ENCODE data around the gene NIPBL. TPM values are rescaled to one million over a fixed set of nuclear protein-coding genes. Genes with fewer than 3 reads are reported as not detected.

NIPBL gene
- total RNA-seq, 1 experiment from 2014 or later, result 11.7 TPM

DNA sequence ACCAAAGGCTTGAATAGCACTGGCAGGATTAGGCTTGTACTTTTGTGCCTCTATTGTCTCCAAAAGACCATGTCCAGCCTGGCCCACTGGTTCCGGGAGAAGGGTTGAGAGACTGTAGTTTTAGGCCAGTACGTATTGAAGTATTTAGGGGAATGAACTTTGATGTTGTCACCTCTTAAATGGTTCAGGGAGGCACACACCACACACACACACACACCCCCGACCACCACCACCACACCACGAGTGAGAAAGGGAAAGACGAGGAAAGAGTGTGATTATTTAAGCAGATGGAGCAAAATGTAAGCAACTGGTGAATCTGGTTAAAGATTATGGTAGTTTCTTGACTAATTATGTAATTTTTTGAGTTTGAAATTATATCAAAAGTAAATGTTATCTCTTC lies 61.6 kb downstream of the NIPBL start:
- Histone ChIP-seq H3K36me3 (replicated peaks; ENCODE audit: control insufficient read depth, insufficient read depth, low read length) (no peaks in the 10 kb centered on the region), H3K4me3 (ENCODE audit: insufficient read depth, low read depth, low read length) (no peak overlapping the region), H3K27me3 (ENCODE audit: control insufficient read depth, insufficient read depth, low read length) (no peaks in the 10 kb centered on the region)
- no peak for DNase-seq

DNA sequence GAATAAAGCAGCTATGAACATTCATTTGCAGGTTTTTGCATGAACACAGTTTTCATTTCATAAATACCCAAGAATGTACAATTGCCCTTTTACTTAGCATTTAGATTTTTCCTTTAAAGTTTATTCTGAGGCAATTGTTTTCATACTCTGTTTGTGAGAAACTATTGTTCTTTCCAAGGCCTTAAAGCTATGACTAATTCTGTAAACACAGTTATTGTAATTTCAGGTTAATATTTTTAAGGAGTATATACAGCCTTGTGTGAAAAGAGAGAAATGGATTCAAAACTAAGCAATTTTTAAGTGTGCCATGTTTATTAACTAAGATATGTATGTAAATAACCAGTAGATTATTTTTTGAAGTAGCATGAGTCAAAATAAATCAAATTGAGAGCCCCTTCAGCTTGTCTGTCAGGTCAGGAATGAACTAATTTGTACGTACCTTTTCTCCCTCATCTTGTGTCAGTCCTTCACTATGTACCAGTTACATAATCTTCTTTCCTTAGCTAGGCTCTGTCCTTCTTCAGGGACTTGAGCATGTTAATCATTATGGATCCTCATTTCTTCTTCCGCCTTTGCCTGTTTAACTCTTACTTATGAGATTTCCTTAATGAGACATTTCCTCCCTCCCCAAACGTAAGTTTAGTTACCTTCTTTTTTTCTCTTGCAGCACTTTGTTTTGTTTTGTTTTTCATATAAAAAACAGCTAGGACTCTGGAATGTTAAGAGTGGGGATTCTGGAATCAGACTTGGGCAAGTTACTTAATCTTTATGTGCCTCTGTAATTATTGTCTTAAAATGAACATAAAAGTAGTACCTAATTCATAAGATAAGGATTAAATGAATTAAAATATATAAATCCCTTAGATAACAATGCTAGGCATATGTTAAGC lies 63.6 kb downstream of the NIPBL start:
- Histone ChIP-seq H3K4me3 (ENCODE audit: insufficient read depth, low read depth, low read length) (no peak overlapping the region), H3K36me3 (replicated peaks; ENCODE audit: control insufficient read depth, insufficient read depth, low read length) (no peaks in the 10 kb centered on the region), H3K27me3 (ENCODE audit: control insufficient read depth, insufficient read depth, low read length) (no peaks in the 10 kb centered on the region)
- no peak for DNase-seq

DNA sequence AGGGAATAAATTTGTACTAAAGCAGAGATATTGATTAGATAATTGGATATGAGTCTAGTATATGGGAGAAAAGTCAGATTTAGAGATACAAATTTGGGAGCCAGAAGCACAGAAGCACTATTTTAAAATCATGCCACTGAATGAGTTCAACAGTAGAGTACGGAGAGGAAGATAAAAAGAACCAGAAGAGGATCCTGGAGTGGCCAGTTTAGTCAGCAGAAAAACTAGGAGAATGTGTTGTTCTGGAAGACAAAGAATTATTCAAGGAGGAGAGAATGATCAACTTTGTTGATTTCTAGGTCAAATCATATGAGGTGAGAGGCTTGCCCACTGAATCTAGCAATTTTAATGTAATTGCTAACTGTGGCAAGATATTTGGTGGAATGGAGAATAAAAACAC lies 67.0 kb downstream of the NIPBL start:
- no peak for DNase-seq
- Histone ChIP-seq H3K36me3 (replicated peaks; ENCODE audit: control insufficient read depth, insufficient read depth, low read length) (no peaks in the 10 kb centered on the region), H3K27me3 (ENCODE audit: control insufficient read depth, insufficient read depth, low read length) (no peaks in the 10 kb centered on the region), H3K4me3 (ENCODE audit: insufficient read depth, low read depth, low read length) (no peak overlapping the region)

DNA sequence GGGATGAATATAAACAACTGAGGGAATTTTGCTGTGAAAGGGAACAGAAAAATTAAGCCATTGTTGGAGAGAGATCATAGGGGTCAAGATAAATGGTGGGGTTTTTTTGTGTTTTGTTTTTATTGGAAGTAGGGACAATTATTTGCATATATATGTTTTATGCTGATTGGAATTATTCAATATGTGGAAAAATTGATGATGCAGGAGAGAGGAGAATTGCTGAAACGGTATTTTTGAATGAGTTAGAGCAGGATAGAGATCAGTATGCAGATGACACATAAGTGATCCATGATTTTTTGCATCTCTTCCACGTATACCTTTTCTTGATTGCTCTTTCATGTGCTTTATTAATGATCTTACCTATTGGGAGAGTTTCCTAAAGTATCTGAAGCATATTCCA lies 67.5 kb downstream of the NIPBL start:
- no peak overlapping the region for H3K4me3 ChIP-seq (ENCODE audit: insufficient read depth, low read depth, low read length)
- DNase-seq, result no peak

DNA sequence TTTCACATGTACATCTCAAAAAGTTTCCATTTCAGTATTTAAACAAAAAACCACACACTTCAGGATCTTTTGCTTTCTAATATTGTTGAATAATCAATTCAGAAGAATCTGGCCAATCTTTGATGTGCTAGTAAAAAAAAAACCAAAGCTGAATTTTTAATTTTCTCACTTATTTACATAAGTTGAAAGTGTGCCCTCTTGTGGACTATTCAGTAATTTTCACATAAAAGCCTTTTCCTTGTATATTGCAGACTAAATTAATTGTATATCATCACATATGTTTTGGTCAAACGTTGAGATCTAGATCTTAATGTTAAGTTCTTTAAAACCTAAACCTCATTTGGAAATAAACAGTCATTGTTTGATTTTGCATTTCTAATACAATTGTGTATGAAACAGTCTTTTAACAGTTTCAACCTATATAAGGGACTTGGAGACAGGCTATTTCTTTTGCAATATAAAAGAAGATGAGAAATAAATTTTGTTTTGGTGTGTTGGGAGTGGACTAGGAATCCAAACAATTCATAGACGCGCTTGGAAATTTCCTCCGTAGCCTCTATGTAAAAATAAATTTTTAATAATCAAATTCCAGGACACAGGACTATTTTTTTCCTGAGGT lies 68.1 kb downstream of the NIPBL start:
- H3K36me3 ChIP-seq (replicated peaks; ENCODE audit: control insufficient read depth, insufficient read depth, low read length), result no peaks in the 10 kb centered on the region
- no peaks in the 10 kb centered on the region for H3K27me3 ChIP-seq (ENCODE audit: control insufficient read depth, insufficient read depth, low read length)
- DNase-seq, result no peak
- H3K4me3 ChIP-seq (ENCODE audit: insufficient read depth, low read depth, low read length), result no peak overlapping the region

More for the DNA sequence above, 67.5 kb downstream of the NIPBL start:
- Histone ChIP-seq H3K36me3 (replicated peaks; ENCODE audit: control insufficient read depth, insufficient read depth, low read length) (no peaks in the 10 kb centered on the region), H3K27me3 (ENCODE audit: control insufficient read depth, insufficient read depth, low read length) (no peaks in the 10 kb centered on the region)

DNA sequence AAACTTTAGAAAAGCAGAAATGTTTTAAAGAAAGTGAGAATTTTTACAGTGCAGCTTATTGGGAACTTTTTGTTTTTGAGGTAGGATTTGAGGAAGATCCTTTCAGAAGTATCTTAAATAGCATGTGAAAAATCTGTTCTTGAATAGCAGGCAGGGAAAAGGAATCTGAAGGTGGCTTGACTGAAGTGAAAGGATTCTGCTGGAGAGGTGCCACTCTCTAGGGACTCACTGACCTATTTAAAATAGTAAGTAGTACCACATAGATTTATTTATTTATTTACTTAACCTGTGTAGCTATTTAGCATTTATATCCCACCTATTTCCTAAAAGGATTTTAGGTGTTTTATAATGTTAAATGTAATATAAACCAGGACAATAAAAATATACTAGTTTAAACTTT lies 69.1 kb downstream of the NIPBL start:
- Histone ChIP-seq H3K4me3 (ENCODE audit: insufficient read depth, low read depth, low read length) (no peak overlapping the region), H3K27me3 (ENCODE audit: control insufficient read depth, insufficient read depth, low read length) (no peaks in the 10 kb centered on the region), H3K36me3 (replicated peaks; ENCODE audit: control insufficient read depth, insufficient read depth, low read length) (no peaks in the 10 kb centered on the region)
- no peak for DNase-seq

DNA sequence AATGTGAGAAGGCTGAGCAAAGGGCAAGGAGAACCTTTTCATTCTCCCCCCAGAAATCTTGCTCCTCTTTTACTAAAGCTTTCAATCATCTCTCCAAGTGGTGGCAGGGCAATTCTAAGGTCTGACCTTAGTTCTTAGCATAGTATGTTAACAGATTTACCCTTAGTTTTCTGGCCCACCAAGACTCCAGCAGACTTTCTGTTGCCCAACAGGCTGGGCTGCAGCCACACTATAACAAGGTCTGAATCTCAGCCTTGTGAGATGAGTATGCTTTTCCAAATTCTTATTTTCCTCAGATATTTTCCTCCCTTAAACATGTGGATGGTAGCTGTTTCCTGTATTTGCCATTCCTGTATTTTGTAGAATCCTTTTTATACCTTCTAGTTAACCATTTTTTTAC lies 69.5 kb downstream of the NIPBL start:
- H3K27me3 ChIP-seq (ENCODE audit: control insufficient read depth, insufficient read depth, low read length), result no peaks in the 10 kb centered on the region
- no peak overlapping the region for H3K4me3 ChIP-seq (ENCODE audit: insufficient read depth, low read depth, low read length)
- H3K36me3 ChIP-seq (replicated peaks; ENCODE audit: control insufficient read depth, insufficient read depth, low read length), result no peaks in the 10 kb centered on the region
- no peak for DNase-seq

DNA sequence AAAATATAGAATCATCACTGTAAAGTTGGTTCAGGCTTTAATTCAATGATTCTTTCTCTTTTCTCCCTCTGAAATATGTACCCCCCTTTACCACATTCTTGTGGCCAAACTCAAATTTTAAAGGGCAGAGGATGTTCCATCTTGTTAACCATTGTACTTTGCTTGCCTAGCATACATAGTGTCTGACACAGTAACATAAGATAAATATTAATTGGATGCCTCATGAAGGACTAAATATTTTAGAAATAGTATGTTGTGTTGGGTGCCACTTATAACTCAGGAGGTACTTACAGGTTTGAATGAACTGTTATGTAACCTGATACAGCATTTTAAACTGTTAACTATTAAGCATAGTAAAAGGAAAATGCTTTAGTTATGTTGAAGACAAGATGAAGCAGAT lies 71.5 kb downstream of the NIPBL start:
- DNase-seq, result no peak
- Histone ChIP-seq H3K4me3 (ENCODE audit: insufficient read depth, low read depth, low read length) (no peak overlapping the region), H3K27me3 (ENCODE audit: control insufficient read depth, insufficient read depth, low read length) (no peaks in the 10 kb centered on the region), H3K36me3 (replicated peaks; ENCODE audit: control insufficient read depth, insufficient read depth, low read length) (no peaks in the 10 kb centered on the region)

DNA sequence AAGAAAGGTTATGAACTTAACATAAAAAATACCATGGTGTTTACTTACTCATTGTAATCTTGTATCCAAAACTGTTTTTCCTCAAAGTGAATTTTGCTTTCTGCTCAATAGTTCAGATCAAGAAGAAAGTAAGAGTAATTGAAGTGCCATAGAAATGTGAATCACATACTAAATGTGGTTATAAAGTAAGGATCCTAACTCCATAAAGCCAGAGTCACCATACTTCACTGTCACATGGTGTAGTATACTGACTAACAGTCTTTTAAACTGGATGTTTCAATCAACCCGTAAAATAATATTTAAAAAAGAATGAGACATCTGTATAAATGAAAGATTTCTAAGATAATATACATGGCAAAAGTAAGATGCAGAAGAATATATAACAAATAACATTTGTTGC lies 72.1 kb downstream of the NIPBL start:
- H3K27me3 ChIP-seq (ENCODE audit: control insufficient read depth, insufficient read depth, low read length), result no peaks in the 10 kb centered on the region
- H3K4me3 ChIP-seq (ENCODE audit: insufficient read depth, low read depth, low read length), result no peak overlapping the region
- no peak for DNase-seq
- no peaks in the 10 kb centered on the region for H3K36me3 ChIP-seq (replicated peaks; ENCODE audit: control insufficient read depth, insufficient read depth, low read length)

DNA sequence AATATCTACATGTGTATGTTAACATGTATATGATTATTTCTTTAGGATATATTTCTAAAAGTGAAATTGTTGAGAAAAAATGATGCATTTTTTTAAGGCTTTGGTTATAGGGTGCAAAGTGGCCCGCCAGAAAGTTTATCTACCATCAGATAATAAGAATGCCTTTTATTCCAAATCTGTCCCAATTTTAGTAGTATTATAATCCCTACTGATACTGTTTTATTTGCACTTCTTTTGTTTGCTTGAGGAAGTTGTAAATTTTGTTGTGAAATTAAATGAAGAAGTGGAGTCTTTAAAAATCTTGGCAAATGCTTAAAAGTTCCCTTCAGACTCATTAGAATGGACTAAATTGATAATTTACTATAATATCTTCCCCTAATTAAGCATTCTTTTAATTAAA lies 73.0 kb downstream of the NIPBL start:
- Histone ChIP-seq H3K4me3 (ENCODE audit: insufficient read depth, low read depth, low read length) (no peak overlapping the region), H3K36me3 (replicated peaks; ENCODE audit: control insufficient read depth, insufficient read depth, low read length) (no peaks in the 10 kb centered on the region), H3K27me3 (ENCODE audit: control insufficient read depth, insufficient read depth, low read length) (no peaks in the 10 kb centered on the region)
- DNase-seq, result no peak

DNA sequence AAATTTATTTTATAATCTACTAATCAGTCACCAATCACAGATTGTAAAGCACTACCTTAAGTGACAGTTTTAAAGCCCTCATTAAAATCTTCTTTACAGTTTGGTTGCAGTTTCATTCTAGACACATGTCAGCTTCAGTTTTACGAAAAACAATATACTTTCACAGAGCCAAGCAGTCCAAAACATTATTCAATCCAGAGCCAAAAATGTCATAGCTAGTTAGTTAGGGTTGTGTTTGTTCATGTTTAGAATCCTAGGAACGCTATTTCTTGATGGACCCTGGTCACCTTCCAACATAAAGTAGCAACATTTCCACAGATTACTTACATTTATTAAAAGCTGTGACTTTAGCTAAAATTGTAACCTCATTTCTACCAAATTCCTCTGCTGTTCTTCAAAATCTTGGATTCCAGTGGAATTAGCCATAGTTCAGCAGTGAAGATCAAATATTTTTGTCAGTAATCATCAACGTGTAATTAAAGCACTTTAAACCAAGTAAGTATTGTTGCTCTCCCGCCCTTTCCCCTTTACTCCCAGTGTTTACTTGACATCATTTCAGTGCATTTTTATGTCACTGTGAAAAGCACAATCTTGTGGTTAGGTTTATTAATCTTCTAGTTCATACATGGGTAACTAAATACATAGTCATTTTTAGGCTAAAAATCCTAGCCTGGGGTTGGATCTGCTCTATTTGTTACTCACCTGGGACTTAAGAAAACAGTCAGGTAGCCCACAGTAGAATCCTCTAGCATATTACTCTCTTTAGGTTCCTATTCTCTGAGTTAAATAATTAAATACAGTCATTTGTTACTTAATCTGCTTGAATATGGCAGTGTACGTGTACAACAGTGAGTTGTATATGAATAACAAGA lies 74.3 kb downstream of the NIPBL start:
- Histone ChIP-seq H3K36me3 (replicated peaks; ENCODE audit: control insufficient read depth, insufficient read depth, low read length) (no peaks in the 10 kb centered on the region), H3K27me3 (ENCODE audit: control insufficient read depth, insufficient read depth, low read length) (no peaks in the 10 kb centered on the region), H3K4me3 (ENCODE audit: insufficient read depth, low read depth, low read length) (no peak overlapping the region)
- DNase-seq, result no peak

DNA sequence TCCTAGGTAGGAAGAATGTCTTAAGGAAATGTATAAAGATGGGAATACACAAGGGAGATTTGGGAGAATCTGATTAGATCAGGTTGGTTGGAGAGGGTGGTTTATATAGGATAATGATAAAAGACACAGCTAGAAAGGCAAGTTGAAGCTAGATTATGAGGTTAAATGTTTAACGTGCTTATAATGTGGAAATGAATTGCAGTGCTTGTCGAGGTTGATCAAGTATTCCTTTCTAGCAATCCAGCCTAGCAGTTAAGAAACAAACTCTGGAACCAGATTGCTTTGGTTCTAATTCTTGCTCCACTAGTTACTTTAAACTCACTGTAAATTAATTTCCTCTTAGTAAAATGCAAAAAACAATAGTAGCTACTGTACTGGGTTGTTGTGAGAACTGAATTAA lies 76.5 kb downstream of the NIPBL start:
- H3K27me3 ChIP-seq (ENCODE audit: control insufficient read depth, insufficient read depth, low read length), result no peaks in the 10 kb centered on the region
- H3K4me3 ChIP-seq (ENCODE audit: insufficient read depth, low read depth, low read length), result no peak overlapping the region
- H3K36me3 ChIP-seq (replicated peaks; ENCODE audit: control insufficient read depth, insufficient read depth, low read length), result 0 out of 2 replicates have a peak, but pooled peaks cover 1% of the 10 kb centered on the region
- no peak for DNase-seq

DNA sequence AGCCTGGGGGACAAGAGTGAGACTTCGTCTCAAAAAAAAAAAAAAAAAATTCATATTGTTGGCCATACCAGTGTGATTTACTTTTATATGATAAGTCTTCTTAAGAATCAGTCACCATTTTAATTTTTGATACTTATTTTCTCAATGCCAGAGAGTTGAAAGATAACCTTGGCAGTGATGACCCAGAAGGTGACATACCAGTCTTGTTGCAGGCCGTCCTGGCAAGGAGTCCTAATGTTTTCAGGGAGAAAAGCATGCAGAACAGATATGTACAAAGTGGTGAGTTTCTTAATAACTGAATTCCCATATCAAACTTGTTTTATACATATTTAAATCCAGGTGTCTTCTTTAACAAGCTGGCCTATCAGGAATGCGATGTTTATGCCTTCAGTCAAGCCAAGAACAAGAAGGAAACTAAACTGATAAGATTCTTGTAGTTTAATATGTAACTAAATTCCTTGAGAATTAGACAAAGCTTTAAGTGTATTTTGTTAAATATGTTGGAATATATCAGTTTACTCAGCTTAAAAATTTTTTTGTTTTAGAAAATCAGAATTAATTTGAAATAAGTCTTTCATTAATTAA lies 81.5 kb downstream of the NIPBL start:
- H3K4me3 ChIP-seq (ENCODE audit: insufficient read depth, low read depth, low read length), result no peak overlapping the region
- DNase-seq, result no peak
- H3K27me3 ChIP-seq (ENCODE audit: control insufficient read depth, insufficient read depth, low read length), result no peaks in the 10 kb centered on the region
- H3K36me3 ChIP-seq (replicated peaks; ENCODE audit: control insufficient read depth, insufficient read depth, low read length), result 0 out of 2 replicates have a peak, but pooled peaks cover 1% of the 10 kb centered on the region

DNA sequence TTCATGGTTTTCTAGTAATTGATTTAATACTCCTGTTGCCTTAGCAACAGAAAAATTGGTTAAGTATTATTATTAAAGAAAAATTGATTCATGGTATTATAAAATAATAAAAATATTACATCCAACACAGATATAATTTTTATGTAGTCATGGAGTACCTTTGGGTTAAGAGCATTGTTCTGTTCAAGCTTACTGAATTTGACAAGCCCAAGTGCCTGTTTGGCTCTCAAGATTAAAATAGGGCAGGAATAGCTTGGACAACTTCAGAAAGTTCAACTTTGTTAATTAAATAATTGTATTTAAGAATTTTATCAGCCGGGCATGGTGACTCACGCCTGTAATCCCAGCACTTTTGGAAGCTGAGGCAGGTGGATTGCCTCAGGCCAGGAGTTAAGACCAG lies 82.0 kb downstream of the NIPBL start:
- DNase-seq, result no peak
- Histone ChIP-seq H3K27me3 (ENCODE audit: control insufficient read depth, insufficient read depth, low read length) (no peaks in the 10 kb centered on the region), H3K4me3 (ENCODE audit: insufficient read depth, low read depth, low read length) (no peak overlapping the region), H3K36me3 (replicated peaks; ENCODE audit: control insufficient read depth, insufficient read depth, low read length) (0 out of 2 replicates have a peak, but pooled peaks cover 1% of the 10 kb centered on the region)
